Measurements from ENCODE around the gene LARGE1.
"Not testable (repeated sequence)": the region's sequence is repeated elsewhere in the genome, so short reads cannot be mapped to it uniquely, and the experiment has no call there.

The LARGE1 gene

GRCh38 chr22:33861216-33861875, 58.9 kb downstream of the LARGE1 start:
- no peak overlapping the region for H3K27ac ChIP-seq
- TF ChIP-seq CTCF (IDR thresholded peaks at IDR 0.05) = no peak
- no peak for TF ChIP-seq ZFX (IDR thresholded peaks at IDR 0.05; ENCODE audit: borderline replicate concordance)

DNA sequence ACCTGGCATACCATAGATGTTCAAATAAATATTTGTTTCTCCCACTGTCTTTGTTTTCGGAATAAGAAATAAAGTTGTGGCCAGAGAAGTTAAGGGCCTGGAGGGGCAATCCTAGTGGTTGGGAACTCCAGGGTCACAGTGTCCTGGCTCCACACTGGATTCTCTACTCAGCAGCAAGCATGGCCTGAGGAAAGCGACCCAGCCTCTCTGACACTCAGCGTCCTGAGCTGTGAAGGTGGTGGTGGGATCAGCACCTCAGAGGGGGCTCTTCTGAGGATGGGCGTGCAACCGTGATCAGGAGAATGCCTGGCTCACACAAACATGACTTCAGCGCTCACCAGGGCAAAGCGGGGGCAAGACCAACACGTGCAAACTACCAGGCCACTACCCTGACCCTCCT, 59.9 kb downstream of the LARGE1 start:
- no peak overlapping the region for H3K27ac ChIP-seq
- no peak for TF ChIP-seq CTCF (IDR thresholded peaks at IDR 0.05)
- TF ChIP-seq ZFX (IDR thresholded peaks at IDR 0.05; ENCODE audit: borderline replicate concordance) = no peak

- no peak overlapping the region for H3K27ac ChIP-seq
- TF ChIP-seq CTCF (IDR thresholded peaks at IDR 0.05) = no peak
These were observed 61.0 kb downstream of the LARGE1 start for GRCh38 chr22:33859311-33859710.

- not testable (repeated sequence) for H3K27ac ChIP-seq
These were observed 61.6 kb downstream of the LARGE1 start for GRCh38 chr22:33858653-33859052.

DNA sequence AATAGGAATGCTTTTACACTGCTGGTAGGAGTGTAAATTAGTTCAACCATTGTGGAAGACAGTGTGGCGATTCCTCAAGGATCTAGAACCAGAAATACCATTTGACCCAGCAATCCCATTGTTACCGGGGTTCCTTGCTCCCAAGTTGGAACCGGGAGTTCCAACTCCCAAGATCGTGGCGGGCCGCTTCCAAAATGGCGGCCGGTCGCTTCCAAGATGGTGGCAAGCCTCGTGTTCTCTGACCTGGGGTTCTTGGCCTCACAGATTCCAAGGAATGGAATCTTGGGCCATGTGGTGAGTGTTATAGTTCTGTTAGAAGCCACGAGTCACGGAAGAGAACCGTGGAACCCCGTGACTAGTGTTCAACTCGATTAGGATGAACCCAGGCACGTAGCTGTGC, 62.5 kb downstream of the LARGE1 start:
- not testable (repeated sequence) for H3K27ac ChIP-seq

DNA sequence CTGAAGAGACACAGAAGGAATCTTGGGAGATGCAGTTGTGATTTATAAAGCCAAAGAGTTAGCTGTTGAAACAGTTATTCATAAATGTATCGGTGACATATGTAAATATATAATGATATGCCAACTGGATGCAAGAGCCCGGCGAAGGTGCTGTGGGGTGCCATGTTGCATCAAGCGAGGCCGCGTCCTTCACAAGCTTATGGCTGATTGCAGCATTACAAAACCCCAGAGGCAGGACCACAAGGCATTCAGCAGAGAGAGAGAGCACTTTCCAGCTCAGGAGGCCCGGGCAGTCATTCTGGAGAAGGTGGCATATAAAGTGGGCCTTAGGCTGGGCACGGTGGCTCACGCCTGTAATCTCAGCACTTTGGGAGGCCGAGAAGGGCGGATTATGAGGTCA, 65.6 kb downstream of the LARGE1 start:
- H3K27ac ChIP-seq = no peak overlapping the region
- TF ChIP-seq ZFX (IDR thresholded peaks at IDR 0.05; ENCODE audit: borderline replicate concordance) (no peak), CTCF (IDR thresholded peaks at IDR 0.05) (no peak)

DNA sequence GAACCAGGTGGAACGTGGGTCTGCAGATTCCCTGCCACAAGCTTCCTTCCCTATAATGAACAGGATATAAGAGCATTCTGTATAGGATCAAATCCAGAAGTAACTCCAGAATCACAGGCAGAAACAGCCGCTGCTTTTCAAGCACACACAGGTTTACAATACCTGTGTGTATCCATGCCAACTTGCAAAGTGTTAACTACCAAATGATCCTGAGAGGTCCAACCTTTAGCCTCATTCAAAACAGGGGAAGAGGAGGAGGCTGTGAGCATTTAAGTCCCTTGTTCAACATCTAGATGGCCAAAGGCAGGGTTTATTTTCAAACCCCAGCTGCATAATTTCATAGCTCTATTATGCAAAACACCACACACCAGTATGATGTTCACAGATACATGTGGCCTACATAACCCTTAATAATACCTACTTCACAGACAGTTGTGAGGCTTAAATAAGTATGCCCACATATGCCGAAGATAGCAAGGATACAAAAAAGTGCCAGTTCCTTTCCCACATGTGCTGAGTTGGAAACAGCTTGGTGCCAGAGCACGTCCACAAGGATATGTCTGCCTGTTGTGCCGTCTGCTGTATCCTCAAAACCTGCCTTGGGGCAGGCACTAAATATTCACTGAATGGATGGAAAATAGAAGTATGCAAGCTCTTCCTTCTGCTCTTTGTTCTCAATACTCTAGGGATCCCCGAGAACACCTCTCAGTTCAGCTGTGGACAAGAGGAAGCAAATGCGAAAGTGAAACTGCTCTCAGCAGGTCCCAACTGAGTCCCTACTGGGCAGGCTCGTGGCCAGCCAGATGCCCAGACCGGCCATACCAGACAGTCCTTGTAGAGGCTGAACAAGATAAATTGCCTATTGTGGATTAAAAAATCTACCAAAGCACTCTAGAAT, 66.8 kb downstream of the LARGE1 start:
- H3K27ac ChIP-seq = no peak overlapping the region
- TF ChIP-seq ZFX (IDR thresholded peaks at IDR 0.05; ENCODE audit: borderline replicate concordance) (no peak), CTCF (IDR thresholded peaks at IDR 0.05) (no peak)

DNA sequence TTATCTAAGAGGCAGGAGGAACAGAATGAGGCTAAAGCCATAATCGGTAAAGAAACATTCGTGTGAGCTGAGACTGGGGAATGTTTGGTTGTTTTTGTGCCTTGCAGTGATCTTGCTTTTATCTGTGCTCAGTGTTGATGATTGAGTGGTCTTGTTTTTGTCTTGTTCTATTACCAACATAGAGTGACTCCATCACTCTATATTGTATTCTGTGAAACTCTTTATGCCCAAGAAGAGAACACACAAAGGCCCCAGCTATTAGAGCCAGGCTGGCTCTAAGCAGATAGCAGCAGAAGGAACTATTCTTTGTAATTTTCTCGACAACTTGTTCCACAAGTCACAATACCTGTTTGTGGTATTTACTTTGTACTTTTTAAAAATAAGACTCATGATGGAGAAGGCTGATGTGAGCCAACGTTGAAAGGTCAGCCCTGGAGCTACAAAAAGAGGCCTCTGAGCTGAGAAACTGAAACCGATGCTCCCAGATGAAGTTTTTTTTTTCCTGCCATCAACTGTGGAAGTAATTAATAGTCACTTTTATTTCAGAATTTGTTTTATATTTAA, 68.4 kb downstream of the LARGE1 start:
- TF ChIP-seq ZFX (IDR thresholded peaks at IDR 0.05; ENCODE audit: borderline replicate concordance) = no peak
- TF ChIP-seq CTCF (IDR thresholded peaks at IDR 0.05) = no peak
- H3K27ac ChIP-seq = no peak overlapping the region
